ENCODE measurements around the gene RIC8B. TPM values are rescaled to one million over a fixed set of nuclear protein-coding genes. Genes with fewer than 3 reads are reported as not detected.

RIC8B gene, protein sequence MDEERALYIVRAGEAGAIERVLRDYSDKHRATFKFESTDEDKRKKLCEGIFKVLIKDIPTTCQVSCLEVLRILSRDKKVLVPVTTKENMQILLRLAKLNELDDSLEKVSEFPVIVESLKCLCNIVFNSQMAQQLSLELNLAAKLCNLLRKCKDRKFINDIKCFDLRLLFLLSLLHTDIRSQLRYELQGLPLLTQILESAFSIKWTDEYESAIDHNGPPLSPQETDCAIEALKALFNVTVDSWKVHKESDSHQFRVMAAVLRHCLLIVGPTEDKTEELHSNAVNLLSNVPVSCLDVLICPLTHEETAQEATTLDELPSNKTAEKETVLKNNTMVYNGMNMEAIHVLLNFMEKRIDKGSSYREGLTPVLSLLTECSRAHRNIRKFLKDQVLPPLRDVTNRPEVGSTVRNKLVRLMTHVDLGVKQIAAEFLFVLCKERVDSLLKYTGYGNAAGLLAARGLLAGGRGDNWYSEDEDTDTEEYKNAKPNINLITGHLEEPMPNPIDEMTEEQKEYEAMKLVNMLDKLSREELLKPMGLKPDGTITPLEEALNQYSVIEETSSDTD
- total RNA-seq: 9.2 and 13.0 TPM in 2 replicates

DNA sequence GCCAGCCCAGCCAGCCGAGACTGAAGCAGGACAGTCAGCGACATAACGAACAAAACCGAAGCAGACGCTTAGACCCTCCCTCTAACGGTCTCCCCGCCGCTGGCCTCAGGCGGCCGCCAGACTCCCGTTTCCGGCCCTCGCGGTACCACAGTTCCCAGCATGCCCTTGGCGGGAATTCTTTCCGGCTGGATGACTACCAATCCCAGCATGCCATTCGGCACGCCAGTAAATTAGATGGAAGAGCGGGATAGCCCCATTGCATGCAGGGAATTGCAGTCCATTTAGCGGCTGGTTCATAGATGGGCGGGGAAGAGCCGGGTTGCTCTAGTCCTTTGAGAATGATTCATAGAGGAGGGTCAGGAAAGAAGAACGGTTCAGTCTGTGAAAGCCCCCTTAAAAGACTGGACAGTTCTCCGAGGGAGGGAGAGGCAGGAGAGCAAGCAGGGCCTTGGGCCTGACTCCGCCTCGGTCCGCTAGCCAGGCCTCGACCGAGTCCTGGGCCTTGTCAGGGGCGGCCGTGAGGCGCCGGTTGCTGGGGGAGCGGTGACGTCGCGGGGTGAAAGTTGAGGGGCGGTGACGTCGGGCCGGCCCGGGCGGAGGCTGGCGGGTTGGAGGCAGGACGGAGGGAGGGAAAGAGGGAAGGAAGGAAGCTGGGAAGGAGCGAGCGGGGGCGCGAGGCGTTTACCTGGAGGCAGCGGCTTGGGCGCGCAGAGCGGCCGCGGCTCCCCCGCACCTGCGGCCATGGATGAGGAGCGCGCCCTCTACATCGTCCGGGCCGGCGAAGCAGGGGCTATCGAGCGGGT, at the start of gene RIC8B:
TSS of gene RIC8B (plus strand) at position 678 of the 803 bp plus-strand sequence. CDS start at position 742, 64 bp downstream.

Other genes with a start within 250 kb of the RIC8B start
- not detected in 2 replicates for gene RFX4, start 191.7 kb upstream of the RIC8B start, total RNA-seq
- 107 and 122 TPM in 2 replicates for gene TMEM263, start 181.2 kb downstream of the RIC8B start, total RNA-seq
- 1.5 and 2.7 TPM in 2 replicates for gene MTERF2, start 212.5 kb downstream of the RIC8B start, total RNA-seq